Stimulated activated CD8-positive, alpha-beta memory T cell treated with anti-CD3 and anti-CD28 coated beads, Interleukin-7, amount 100 ng/mL, for 24 hours (primary cell): ENCODE data around the gene NARF.
"Not testable (repeated sequence)": the region's sequence is repeated elsewhere in the genome, so short reads cannot be mapped to it uniquely, and the experiment has no call there.

Experiments used
- DNase-seq: peaks from one replicate; pipeline ENCODE4 v3.0.0-alpha.2; 2020; ENCODE audit warnings: low read depth

NARF gene

DNA sequence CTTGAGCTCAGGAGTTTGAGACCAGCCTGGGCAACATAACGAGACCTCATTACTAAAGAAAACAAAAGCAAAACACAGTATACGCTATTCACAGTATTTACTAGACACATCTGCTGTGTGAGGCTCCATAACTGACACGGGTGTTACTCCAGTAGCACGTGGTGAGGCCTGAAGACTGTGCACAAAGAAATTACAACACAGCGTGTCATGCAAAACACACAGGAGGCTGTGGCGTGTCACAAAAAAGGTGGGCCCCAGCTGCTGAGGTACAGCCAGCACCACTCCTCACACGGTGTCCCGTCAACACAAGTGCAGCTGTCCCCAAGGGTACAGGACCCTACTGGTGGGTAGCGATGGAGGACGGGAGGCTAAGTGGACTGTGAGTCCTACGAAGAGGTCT lies 10.7 kb upstream of the NARF start:
- no peak for DNase-seq

DNA sequence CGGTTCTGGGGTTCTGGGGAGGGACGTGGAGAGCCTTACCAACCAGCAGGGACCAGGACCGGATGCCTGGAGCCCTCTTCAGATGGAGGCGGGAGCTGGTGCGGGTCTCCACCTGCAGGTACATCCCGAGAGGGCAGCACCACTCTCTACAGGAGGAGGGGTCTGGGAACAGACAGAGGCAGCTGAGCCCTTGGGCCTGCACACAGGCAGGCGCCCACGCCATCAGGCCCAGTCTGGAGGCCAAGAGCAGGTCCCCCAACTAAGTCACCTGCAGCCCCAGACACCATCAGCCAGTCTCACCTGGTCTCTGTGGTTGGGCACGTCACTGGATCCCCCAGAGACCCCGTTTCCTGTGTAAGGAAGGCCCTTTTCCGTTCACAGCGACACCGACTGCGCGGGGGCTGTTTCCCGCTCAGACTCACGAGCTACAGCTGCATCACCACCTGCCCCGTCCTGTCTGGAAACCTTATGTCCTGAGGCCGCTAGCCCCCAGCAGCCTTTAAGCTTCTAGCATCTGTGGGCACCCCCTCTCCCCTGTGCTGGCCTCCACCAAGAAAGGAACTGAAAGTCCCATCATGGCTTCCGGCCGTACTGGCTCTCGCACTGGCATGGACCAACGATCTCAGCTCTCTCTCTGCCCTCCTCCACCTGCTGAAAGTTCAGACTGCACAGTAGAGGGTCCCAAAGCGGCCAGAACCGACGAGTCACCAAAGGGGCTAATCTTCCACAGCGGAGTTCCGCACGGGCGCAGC lies 9.2 kb upstream of the NARF start:
- peak; percentile 27 for DNase-seq

DNA sequence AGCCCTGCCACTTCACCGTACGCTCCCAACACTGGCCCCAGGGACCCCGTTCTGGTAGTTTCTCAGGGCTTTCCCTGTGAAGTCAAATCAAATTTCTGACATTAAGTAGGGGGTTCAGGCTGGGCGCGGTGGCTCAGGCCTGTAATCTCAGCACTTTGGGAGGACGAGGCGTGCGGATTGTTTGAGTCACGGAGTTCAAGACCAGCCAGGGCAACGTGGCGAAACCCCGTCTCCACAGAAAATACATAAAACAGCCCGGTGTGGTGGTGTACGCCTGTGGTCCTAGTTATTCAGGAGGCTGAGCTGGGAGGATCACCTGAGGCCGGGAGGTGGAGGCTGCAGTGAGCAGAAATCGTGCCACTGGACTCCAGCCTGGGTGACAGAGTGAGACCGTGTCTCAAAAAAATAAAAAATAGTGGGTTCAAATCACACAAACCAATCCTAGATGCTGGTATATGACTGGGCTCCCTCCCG lies 8.6 kb upstream of the NARF start:
- no peak for DNase-seq

DNA sequence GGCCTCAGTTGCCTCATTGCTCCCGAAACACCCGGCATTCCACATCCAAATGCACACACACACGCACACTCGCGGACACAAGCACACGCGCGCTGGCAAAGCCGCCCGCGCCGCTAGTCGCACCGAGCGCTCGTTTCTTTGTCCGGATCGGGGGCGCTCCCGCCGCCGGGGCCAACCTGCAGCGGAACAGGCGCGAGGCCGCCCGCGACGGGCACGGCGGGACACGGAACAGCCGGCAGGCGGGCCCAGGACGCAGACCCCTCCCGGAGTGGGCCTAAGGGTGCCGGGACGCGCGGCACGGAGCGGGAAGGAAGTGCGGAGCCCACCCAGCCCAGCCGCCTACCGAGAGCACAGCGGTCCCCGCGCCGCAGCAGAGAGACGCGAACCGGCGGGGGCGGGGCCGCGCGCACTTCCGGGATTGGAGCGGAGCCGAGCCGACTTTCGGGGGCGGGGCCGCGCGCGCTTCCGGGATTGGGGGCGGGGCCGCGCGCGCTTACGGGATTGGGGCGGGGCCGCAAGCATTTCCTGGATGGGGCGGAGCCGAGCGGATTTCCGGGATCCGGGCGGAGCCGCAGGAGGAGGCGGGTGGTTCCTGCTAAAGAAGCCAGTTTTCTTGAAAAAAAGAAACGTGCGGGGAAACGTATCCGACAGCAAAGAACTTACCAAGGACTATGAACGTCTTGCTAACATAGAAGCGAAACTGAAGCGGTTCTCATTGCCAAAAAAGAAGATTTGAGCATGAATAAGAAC lies 8.0 kb upstream of the NARF start, which contains the start of gene CYBC1:
Gene CYBC1, minus strand, starts transcription at position 396 of the 750 bp plus-strand sequence. CDS start 1,498 bp downstream, outside the sequence.
- peak; percentile 84 for DNase-seq

DNA sequence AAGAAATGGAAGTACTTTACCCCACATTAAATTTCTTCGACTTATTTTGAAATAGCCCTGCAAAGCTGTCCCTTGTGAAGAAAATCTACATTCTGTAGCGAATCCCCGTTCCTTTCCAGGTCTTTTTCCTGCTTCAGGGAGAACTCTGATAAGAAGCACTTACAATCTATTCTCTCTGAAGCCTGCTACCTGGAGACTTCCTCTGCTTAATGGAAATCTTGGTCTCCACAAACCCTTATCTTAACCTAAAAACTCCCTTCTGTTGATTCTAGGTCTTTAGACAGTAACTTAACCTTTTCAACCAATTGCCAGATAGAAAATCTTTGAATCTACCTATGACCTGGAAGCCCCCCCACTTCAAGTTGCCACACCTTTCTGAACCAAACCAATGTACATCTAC lies 6.4 kb upstream of the NARF start:
- DNase-seq = no peak

DNA sequence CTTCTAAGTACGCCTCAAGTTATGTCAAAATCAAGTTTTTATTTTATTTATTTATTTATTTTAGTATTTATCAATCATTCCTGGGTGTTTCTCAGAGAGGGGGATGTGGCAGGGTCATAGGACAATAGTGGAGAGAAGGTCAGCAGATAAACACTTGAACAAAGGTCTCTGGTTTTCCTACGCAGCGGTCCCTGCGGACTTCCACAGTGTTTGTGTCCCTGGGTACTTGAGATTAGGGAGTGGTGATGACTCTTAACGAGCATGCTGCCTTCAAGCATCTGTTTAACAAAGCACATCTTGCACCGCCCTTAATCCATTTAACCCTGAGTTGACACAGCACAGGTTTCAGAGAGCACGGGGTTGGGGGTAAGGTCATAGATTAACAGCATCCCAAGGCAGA lies 5.4 kb upstream of the NARF start:
- not testable (repeated sequence) for DNase-seq

DNA sequence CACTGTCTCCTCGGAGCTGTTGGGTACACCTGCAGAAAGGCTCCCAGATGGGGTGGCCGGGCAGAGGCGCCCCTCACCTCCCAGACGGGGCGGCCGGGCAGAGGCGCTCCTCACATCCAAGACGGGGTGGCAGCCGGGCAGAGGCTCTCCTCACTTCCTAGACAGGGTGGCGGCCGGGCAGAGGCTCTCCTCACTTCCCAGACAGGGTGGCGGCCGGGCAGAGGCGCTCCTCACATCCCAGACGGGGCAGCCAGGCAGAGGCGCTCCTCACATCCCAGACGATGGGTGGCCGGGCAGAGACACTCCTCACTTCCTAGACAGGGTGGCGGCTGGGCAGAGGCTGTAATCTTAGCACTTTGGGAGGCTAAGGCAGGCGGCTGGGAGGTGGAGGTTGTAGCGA lies 4.8 kb upstream of the NARF start:
- DNase-seq = not testable (repeated sequence)

DNA sequence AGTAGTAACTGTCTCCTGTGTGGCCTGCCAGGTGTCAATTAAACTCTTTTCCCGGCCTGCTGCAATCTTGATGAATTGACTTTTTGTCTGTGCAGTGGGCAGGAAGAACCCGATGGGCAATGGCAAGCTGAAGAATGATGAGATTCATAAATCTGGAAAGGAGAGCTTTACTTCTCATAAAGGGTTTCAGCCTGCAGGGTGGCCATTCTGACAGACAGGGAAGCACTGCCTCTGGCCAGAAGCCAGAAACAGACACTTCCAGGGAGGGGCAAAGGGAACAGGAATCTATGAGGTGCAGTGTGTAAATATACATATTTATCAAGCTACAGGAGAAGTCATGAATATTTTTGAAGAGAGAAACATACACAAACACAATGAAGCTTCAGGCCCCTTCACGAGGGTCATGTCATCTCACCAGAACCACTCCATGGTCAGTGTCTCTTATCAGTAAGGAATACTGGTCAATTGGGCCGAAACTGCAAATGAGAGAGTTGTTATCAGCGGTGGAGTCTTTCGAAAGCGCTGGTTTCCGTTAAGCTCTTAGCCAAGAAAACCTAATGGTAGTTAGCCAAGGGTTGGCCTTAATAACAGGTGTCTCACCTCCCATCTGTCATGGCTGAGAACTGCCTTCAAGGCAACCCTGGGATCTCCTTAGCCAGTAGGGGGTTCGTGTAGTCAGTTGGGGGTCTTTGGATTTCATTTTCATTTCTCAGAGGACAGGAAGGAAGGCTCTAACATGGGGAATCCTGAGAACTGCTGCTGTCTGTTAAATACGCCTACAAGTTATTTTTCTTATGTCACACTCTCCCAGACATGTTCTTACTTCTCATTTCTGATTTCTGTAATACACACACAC lies 1.2 kb upstream of the NARF start:
- DNase-seq = no peak

DNA sequence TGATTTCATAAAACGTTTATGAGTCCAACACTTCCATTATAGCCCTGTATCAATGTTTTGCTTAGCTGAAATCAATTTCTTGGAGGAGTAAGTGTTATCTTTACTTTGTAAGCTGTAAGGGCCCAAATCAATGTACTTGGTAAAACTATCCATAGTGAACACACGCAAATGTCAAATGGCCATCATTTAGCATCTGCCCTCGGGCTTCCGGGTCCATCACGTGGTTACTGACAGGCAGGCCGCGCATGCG lies 687 bp upstream of the NARF start:
- no peak for DNase-seq

DNA sequence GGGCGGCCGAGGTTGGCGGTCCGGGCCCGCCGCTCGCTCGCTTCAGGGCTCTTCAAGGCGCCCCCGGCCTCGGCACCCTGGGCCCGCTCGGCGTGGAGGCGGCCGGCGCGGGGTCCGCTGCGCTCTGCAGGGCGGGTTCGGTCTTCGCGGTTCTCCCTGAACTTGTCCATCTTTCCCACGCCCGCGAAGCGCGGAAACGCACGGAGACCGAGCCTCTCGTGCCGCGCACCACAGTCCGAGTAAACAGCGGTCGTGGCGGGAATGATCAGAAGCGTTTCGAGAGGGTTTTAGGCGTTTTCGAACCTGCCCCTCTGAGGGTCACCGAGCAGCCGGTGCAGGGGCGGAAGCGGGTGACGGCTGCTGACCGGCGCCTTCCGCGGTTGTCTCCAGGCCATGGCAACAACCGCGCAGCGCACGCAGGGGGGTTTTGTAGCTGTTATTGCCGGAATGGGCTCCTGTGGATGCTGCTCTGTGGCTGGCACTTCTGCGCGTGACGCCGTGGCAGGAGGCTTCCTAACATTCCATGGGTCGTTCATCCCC lies 414 bp downstream of the NARF start:
- DNase-seq = no peak

DNA sequence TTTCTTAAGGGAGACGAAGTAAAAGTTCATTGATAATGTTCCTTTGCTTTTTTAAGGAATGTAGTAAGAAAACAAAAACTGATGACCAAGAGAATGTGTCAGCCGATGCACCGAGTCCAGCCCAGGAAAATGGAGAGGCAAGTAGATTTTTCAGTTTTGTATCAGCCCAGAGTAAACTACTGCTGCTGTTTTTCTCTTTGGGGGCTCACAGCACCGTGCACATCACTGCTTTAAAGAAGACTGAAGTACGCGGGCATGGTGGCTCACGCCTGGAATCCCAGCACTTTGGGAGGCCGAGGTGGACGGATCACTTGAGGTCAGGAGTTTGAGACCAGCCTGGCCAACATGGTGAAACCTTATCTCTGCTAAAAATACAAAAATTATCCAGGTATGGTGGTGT lies 1.4 kb downstream of the NARF start:
- DNase-seq = not testable (repeated sequence)

DNA sequence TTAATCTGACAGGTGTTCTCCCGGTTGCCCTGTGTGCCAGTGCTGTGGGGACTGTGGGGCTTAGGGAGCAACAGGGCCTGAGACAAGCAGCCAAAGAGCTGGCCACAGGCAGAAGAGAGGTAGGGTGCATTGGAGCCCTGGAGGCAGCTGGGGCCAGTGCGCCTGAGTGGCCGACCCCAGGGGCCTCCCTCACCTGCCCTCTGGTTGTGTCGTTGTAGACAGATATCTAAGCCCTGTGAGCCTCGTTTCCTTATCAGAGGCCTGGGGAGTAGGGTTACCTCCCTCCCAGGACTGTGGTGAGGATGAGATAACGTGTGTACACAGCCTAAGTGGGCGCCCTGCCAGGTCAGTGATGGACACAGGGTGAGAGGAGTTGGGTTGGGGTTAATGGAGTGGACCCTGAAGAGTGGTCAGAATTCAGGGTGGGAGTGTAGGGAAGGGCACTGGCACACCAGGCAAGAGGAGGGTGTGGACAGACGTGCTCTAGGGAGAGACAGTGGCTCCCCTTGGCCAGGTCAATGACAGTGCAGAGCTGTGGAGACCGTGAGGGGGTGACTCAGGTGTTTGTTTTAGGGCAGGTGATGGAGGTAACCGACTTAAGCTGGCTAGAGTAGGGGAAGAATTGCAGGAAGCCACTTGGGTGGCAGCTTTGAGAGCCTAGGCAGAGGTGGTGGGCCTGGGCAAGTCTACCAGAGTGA lies 3.4 kb downstream of the NARF start:
- DNase-seq = no peak

DNA sequence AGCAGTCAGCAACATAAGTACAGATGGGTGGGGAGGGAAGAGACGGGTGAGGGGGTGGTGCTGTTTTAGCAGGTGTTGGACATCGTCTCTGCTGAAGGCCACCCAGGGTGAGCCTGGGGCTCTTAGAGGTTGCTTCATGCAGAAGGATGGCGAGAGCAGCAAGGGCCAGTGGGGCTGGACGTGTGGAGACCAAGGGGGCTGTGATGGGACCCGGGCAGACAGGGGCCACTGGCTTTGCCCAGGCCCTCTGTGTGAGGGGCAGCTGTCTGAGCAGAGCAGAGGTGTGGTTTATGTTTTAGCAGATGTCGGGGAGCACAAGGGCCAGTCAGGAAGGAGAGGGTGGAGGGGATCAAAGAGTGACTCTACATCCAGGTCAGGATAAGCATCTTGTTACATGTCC lies 4.8 kb downstream of the NARF start:
- no peak for DNase-seq

DNA sequence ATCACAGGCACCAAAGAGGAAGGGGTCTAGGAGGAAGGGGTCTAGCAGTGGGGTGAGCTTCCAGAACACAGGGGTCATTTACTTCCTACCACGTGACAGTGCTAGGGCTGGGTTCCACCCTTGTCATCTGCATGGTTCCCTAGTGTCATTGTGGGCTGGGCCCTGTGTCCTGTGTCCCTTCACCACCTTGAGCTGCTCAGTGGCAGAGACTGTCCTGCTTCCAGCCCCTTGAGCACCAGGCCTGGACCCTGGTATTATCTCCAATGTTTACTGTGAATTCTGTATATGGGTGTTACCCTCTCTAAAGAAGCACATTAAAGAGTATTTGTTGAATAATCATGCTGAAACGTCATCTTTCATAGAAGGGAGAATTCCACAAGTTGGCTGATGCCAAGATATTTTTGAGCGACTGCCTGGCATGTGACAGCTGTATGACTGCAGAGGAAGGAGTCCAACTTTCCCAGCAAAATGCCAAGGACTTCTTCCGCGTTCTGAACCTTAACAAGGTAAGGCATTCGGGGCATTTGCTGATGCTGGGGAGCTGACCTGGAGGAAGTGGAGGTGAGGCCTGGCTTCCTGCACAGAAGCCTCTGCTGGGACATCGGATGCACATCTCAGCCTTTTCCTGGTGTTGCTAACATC lies 5.5 kb downstream of the NARF start:
- DNase-seq = no peak

DNA sequence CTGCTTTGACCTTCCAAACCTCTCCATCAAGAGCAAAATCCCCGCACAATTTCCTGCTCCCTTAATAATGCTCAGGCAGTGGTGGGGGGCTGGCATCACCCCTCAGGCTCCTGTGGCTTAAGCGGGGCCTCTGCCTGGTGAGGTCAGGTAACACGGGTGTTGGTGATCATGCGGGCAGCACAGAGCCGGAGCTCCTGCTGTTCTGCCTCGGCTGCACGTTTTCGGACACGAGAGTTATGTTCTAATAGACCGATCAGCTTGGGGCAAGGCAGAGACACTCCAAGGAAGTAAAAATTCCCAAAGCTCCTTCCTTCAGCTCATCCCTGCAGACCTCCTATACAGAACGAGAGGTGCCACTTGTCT lies 6.0 kb downstream of the NARF start:
- no peak for DNase-seq

DNA sequence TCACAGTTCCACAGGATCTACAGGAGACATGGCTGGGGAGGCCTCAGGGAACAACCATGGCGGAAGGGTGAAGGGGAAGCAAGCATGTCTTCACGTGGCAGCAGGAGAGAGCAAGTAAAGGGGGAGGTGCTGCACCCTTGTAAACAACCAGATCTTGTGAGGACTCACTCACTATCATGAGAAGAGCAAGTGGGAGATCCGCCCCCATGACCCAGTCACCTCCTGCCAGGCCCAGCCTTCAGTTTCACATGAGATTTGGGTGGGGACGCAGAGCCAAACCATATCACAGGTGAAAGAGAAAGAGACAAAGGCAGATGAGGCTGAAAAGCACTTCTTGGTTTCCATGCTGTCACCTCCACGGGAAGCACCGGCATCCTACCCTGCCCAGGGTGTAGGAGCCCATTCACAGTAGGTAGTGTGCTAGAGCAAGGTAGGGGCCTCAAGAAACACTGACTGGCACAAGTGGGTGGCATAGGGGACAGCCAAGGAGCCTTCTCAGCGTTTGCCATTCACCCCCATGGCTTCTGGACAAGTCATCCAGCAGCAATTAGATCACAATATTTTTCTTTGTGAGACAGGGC lies 6.6 kb downstream of the NARF start:
- DNase-seq = no peak

DNA sequence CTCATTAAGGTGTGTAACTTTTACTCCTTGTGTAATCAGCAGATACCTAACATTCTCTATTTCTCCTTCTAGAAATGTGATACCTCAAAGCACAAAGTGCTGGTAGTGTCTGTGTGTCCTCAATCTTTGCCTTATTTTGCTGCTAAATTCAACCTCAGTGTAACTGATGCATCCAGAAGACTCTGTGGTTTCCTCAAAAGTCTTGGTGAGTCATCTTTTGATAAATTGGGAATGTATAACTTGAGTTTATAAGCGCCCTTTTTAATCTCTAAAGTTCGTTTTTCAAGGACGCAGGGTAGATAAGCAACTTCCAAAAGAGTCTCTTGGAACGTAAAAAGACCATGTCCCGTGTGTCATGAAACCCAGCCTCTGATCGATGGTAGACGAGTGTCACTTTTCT lies 10.2 kb downstream of the NARF start:
- DNase-seq = no peak

DNA sequence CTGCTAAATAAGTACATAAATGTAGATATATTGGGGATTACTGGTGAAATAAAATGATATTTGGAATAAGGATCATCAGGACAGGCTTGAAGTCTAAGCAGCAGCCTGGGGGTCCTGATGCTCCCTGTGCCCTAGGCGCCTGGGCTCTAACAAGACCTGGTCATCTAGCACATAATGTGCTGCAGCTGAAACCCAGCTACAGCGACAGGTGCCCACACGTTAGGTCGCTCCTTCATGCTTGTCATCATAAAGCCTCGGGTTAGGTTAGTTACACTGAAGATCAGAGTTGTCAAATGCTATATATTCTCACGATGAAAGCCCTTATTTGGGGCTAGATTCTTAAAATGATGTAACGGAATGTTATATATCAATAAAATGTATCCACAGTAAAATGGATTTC lies 11.5 kb downstream of the NARF start:
- DNase-seq = no peak

DNA sequence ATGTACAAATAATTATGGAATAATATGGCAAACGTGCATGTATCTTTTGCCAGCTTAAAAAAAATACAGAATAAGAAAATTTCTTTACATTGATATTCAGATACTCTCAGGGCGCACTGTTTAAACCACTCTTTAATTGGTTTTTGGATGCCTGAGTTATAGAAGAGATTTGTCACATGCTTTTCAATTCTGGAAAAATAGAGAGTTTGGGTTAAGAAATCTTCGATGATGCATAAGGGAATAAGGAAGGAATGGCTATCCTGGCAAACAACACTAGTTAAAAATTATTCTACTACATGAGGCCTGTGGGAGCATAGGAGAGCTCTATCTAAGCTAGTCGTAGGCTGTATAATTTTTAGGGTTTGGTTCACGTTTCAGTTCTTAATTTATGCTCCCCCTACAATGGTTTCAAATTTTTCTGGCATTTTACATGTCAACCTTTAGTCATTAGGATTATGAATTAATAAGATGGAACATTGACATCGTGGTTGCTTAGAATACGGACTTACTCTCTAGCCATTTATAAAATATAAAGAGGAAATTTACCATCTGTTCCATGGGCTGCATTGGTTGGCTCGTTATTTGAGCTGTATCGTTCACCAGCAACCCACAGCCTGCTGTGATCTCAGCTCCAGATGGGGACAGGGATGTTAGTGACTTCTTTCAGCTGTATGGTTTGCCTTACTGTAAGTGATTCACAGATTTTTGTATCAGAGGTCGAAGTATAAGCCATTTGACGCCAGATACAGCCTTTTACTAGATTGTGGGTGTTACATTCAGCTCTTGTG lies 15.9 kb downstream of the NARF start:
- DNase-seq = no peak

DNA sequence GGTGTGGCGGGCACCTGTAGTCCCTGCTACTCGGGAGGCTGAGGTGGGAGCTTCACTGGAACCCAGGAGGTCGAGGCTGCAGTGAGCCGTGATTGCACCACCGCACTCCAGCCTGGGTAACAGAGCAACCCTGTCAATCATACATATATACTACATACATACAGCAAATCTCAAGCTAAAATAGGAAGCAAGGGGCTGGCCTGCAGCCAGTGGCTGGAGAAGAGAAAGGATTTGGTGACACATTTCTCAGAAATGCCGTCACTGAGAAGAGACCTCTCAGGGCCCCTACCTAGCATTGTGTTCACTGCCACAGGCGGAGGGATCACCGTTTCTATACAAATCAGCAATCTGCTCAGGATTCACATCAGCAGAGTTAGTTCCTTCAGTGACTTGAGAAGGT lies 16.9 kb downstream of the NARF start:
- DNase-seq = no peak
